Right ventricle myocardium superior (tissue), 1 donor: Measurements from ENCODE around the gene FERMT3. TPM values are rescaled to one million over a fixed set of nuclear protein-coding genes. Genes with fewer than 3 reads are reported as not detected.

Source experiments
- ATAC-seq: fragments of 200-7000 bp; cut with Tn5 transposase; one replicate; pipeline ENCODE4 v1.9.1; 2020; ENCODE audit warnings: mild to moderate bottlenecking; ENCODE audit not compliant: poor library complexity
- DNase-seq: peaks from one replicate; pipeline ENCODE4 v3.0.0-alpha.2; 2020
- intact Hi-C: fragments of 100-400 bp; cut with DNase I; formaldehyde crosslinking; loops from one replicate; pipeline ENCODE4 v1.11.2; 2022
- total RNA-seq: library from RNA; stranded (reverse); fragmentation: NEBNext Ultra II Directional; extraction: Animal tissue kit (Norgen Biotek cat#: 25700); gene quantifications from one replicate; pipeline ENCODE4 v1.2.1, GENCODE V29; 2021
- donor health status: DM: no; HTN: yes; CAD: no; lungs with severe emphysema.

The FERMT3 gene
- total RNA-seq, 1 donor from 2014 or later = 6.0 TPM

- ATAC-seq = no peak
- DNase-seq = peak; percentile 81
- intact Hi-C loops = no loop called here
Measured at GRCh38 chr11:64268025-64268892, 61.7 kb downstream of the FERMT3 start.

- peak; percentile 82 for DNase-seq
- ATAC-seq = peak; percentile 24
- intact Hi-C loops = no loop called here
Measured at GRCh38 chr11:64268893-64269539, 62.5 kb downstream of the FERMT3 start.

DNA sequence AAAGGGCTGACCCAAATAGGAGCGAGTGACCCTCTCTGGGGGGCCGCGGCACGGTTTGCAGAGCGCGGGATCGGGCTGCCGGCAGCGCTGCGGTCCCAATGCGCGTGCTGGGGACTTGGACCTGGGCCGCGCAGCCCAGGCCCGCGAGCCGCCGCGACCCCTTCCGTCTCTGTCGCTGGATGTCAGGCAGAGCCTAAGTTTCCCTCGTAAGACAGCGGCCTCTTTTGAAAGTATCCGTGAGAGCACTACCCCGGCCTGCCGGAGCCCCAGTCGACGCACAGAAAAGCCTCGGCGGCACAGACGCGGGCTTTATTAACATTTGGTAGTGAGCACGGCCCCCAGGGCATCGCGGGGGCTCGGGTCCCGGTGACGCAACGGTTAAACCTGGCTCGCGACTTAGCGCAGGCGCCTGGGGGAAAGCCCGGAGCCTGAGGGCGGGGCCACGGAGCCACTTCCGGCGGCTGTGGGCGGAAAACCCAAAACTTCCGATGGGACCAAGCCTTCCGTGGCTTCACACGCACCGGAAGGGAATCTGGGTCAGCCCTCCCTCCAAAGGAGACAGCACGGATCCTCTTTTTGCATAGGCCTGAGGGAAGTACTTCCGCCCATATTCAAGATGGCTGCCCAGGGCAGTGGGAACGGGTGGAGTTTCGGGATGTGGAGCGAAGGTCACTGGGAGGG, 63.2 kb downstream of the FERMT3 start:
- peak; percentile 83 for ATAC-seq
- peak; percentile 98 for DNase-seq
- intact Hi-C loops = loop anchor here (2.0 kb wide), 1 partner anchor 15 kb away; the partner anchor contains the start of genes BAD and GPR137

Other genes with a start within 250 kb of the FERMT3 start
- 1,182 TPM for gene COX8A, start 232.1 kb upstream of the FERMT3 start, total RNA-seq
- 52.2 TPM for gene OTUB1, start 220.3 kb upstream of the FERMT3 start, total RNA-seq
- gene FLRT1, start 170.8 kb upstream of the FERMT3 start, total RNA-seq = 0.35 TPM
- gene MACROD1, start 40.6 kb upstream of the FERMT3 start, total RNA-seq = 124 TPM
- 116 TPM for gene STIP1, start 20.6 kb upstream of the FERMT3 start, total RNA-seq
- gene TRPT1, start 19.5 kb downstream of the FERMT3 start, total RNA-seq = 79.8 TPM
- gene NUDT22, start 19.6 kb downstream of the FERMT3 start, total RNA-seq = 60.8 TPM
- gene DNAJC4, start 23.8 kb downstream of the FERMT3 start, total RNA-seq = 58.0 TPM
- 276 TPM for gene VEGFB, start 27.9 kb downstream of the FERMT3 start, total RNA-seq
- 41.6 TPM for gene FKBP2, start 34.4 kb downstream of the FERMT3 start, total RNA-seq
- 123 TPM for gene PPP1R14B, start 40.2 kb downstream of the FERMT3 start, total RNA-seq
- 11.3 TPM for gene PLCB3, start 44.8 kb downstream of the FERMT3 start, total RNA-seq
- gene BAD, start 77.9 kb downstream of the FERMT3 start, total RNA-seq = 90.1 TPM
- gene GPR137, start 79.1 kb downstream of the FERMT3 start, total RNA-seq = 28.5 TPM
- gene KCNK4, start 84.6 kb downstream of the FERMT3 start, total RNA-seq = not detected
- not detected for gene CATSPERZ, start 93.6 kb downstream of the FERMT3 start, total RNA-seq
- gene ESRRA, start 98.8 kb downstream of the FERMT3 start, total RNA-seq = 241 TPM
- gene TRMT112, start 110.8 kb downstream of the FERMT3 start, total RNA-seq = 97.5 TPM
- 417 TPM for gene PRDX5, start 111.4 kb downstream of the FERMT3 start, total RNA-seq
- 7.7 TPM for gene CCDC88B, start 133.5 kb downstream of the FERMT3 start, total RNA-seq
- gene RPS6KA4, start 152.4 kb downstream of the FERMT3 start, total RNA-seq = 14.6 TPM